Upper lobe of left lung (tissue), 4 donors: Measurements from ENCODE around the gene TMEM132D.

ENCODE experiments used
- CTCF ChIP-seq, 6 experiments: fragments of 450-650 bp in 4 of 6; fragments of 200-600 bp in 2 of 6; sonication (generic) in 2 of 6; IDR thresholded peaks; one replicate each; pipeline ENCODE4 v1.5.1; 2016 to 2019; ENCODE audit warnings: antibody characterized with exemption in 6 of 6
- POLR2A ChIP-seq, 4 donors: fragments of 450-650 bp; IDR thresholded peaks; one replicate each; pipeline ENCODE4 v1.5.1; 2016 to 2017; ENCODE audit warnings: antibody characterized with exemption in 4 of 4, mild to moderate bottlenecking in 2 of 4
- POLR2AphosphoS5 ChIP-seq, 2 donors: sonication (generic); formaldehyde crosslinking; IDR thresholded peaks; one replicate each; pipeline ENCODE4 v1.5.1; 2017; ENCODE audit warnings: antibody characterized with exemption in 2 of 2

GRCh38 chr12:129790331-129790730 lies 113.5 kb downstream of the TMEM132D start:
- no peak for TF ChIP-seq CTCF (IDR thresholded peaks at IDR 0.05)
- no peak for TF ChIP-seq POLR2A (IDR thresholded peaks at IDR 0.05)
- no peak for TF ChIP-seq POLR2AphosphoS5 (IDR thresholded peaks at IDR 0.05)
